SK-MEL-5 (cell line): ENCODE measurements around the gene PLCXD3. TPM values are rescaled to one million over a fixed set of nuclear protein-coding genes. Genes with fewer than 3 reads are reported as not detected.

Source experiments
- DNase-seq: peaks from one replicate; pipeline ENCODE4 v3.0.0-alpha.2; 2016; ENCODE audit warnings: low read depth, low spot score
- in situ Hi-C: cut with HindIII; loops from 2 replicates; pipeline ENCODE4 v1.10.0; 2016; ENCODE audit warnings: low sequenced_read_pairs, high pct_unique_total_duplicates, low pct_unique_long_range_greater_than_20kb
- total RNA-seq: library from RNA; depleted of rRNA; stranded (reverse); fragments of >200 nt; shearing (Covaris generic); gene quantifications from 2 replicates; pipeline ENCODE4 v1.2.3, GENCODE V29; 2014

Gene PLCXD3
- total RNA-seq, 1 experiment from 2014 or later = 0.05 TPM

- no peak for DNase-seq
- in situ Hi-C loops = no loop called here
Observed at GRCh38 chr5:41281215-41281810, 229.1 kb downstream of the PLCXD3 start.

- in situ Hi-C loops = loop anchor here (10.0 kb wide), 1 partner anchor 66 kb away; no protein-coding TSS in a partner anchor
- DNase-seq = no peak
Observed at GRCh38 chr5:41279040-41279439, 231.4 kb downstream of the PLCXD3 start.

GRCh38 chr5:41277476-41278245 lies 232.7 kb downstream of the PLCXD3 start:
- in situ Hi-C loops = loop anchor here (10.0 kb wide), 1 partner anchor 67 kb away; no protein-coding TSS in a partner anchor
- DNase-seq = no peak

- no peak for DNase-seq
- in situ Hi-C loops = loop anchor here (10.0 kb wide), 1 partner anchor 69 kb away; no protein-coding TSS in a partner anchor
Observed at GRCh38 chr5:41275813-41276512, 234.4 kb downstream of the PLCXD3 start.

- in situ Hi-C loops = loop anchor here (10.0 kb wide), 1 partner anchor 74 kb away; no protein-coding TSS in a partner anchor
- DNase-seq = peak; percentile 94
Observed at GRCh38 chr5:41270423-41271251, 239.8 kb downstream of the PLCXD3 start.

GRCh38 chr5:41268894-41269293 lies 241.5 kb downstream of the PLCXD3 start:
- in situ Hi-C loops = no loop called here
- DNase-seq = no peak

GRCh38 chr5:41266377-41266776 lies 244.0 kb downstream of the PLCXD3 start:
- in situ Hi-C loops = no loop called here
- no peak for DNase-seq

GRCh38 chr5:41264019-41264418 lies 246.4 kb downstream of the PLCXD3 start:
- no peak for DNase-seq
- in situ Hi-C loops = no loop called here

- no peak for DNase-seq
- in situ Hi-C loops = no loop called here
Observed at GRCh38 chr5:41263335-41263734, 247.1 kb downstream of the PLCXD3 start.
